ENCODE results near the gene CSRNP3. TPM values are rescaled to one million over a fixed set of nuclear protein-coding genes. Genes with fewer than 3 reads are reported as not detected.

The CSRNP3 gene
- total and polyA plus RNA-seq, 10 of the 15 experiments (the other 5 are each of a cell fraction or from before 2014, with no cell fraction given), result 0.03 to 5.2 (median 0.11) TPM; not detected in 1

- Histone ChIP-seq H3K27me3 (replicated peaks in 1 of 2; ENCODE audit: control insufficient read depth in 2 of 2, insufficient read depth in 2 of 2, low read length in 1 of 2) (no peaks in the 10 kb centered on the region), H3K4me1 (ENCODE audit: control insufficient read depth, insufficient read depth, low read length) (no peaks in the 10 kb centered on the region), H2AFZ (ENCODE audit: control insufficient read depth, low read depth, low read length) (no peak overlapping the region), H3K4me2 (ENCODE audit: control insufficient read depth, insufficient read depth) (no peak overlapping the region), H3K4me3 (no peak overlapping the region), H3K27ac (ENCODE audit: control insufficient read depth, insufficient read depth) (no peak overlapping the region), H3K9me3 (replicated peaks; ENCODE audit: control insufficient read depth, insufficient read depth, low read length) (no peaks in the 10 kb centered on the region), H3K79me2 (ENCODE audit: control insufficient read depth, insufficient read depth, low read length) (no peaks in the 10 kb centered on the region), H3K9ac (ENCODE audit: control insufficient read depth, insufficient read depth, low read length) (no peak overlapping the region), H3K36me3 (ENCODE audit: control insufficient read depth in 2 of 2, insufficient read depth in 2 of 2, low read length in 1 of 2) (no peaks in the 10 kb centered on the region), H4K20me1 (ENCODE audit: control insufficient read depth, insufficient read depth) (no peaks in the 10 kb centered on the region)
- intact Hi-C loops (cut with micrococcal nuclease; ENCODE audit: unreplicated experiment), result loop anchor here (5.0 to 10.0 kb wide), 2 partner anchors 210 to 313 kb away; no protein-coding TSS in a partner anchor
- FAIRE-seq (no peak), DNase-seq (ENCODE audit: low read depth, low spot score) (no peak), ATAC-seq (no peak)
- ChIA-PET CTCF (interaction anchor here (0.7 to 9.2 kb wide), 17 partner anchors 11 to 311 kb away, joined by 3 to 105 read pairs (median 9); partner anchors contain the start of gene CSRNP3), POLR2A (interaction anchor here (0.6 kb wide), 1 partner anchor 191 kb away, joined by 3 read pairs; no protein-coding TSS in a partner anchor), RAD21 (ENCODE audit: unreplicated experiment) (interaction anchor here (1.1 to 7.2 kb wide), 10 partner anchors 9 to 160 kb away, joined by 3 to 42 read pairs (median 8); no protein-coding TSS in a partner anchor), SMC1A (ENCODE audit: uncharacterized antibody, unreplicated experiment) (interaction anchor here (0.8 to 12.4 kb wide), 23 partner anchors 7 to 312 kb away, joined by 3 to 100 read pairs (median 9); no protein-coding TSS in a partner anchor)
- no peak for TF ChIP-seq PBX3 (IDR thresholded peaks at IDR 0.05; ENCODE audit: insufficient replicate concordance, low read depth, low read length)
- TF ChIP-seq JUNB (IDR thresholded peaks at IDR 0.05), result no peak
- no peak for TF ChIP-seq SKIL (IDR thresholded peaks at IDR 0.05; ENCODE audit: low read depth, poor library complexity, severe bottlenecking)
- TF ChIP-seq CBX3 (IDR thresholded peaks at IDR 0.05; ENCODE audit: borderline replicate concordance, low read depth), result no peak
- TF ChIP-seq ZNF217 (IDR thresholded peaks at IDR 0.05), result no peak
- no peak for TF ChIP-seq CBFB (IDR thresholded peaks at IDR 0.05; ENCODE audit: low read depth)
- no peak for TF ChIP-seq ZNF24 (IDR thresholded peaks at IDR 0.05)
- no peak for TF ChIP-seq ESRRA (IDR thresholded peaks at IDR 0.05; ENCODE audit: low read length)
- TF ChIP-seq ELK1 (IDR thresholded peaks at IDR 0.05; ENCODE audit: low read depth, low read length), result no peak
- TF ChIP-seq SMC3 (IDR thresholded peaks at IDR 0.05; ENCODE audit: borderline replicate concordance, low read length), result no peak
- TF ChIP-seq ZBTB33 (IDR thresholded peaks at IDR 0.05), result no peak
- TF ChIP-seq MYB (IDR thresholded peaks at IDR 0.05; ENCODE audit: borderline replicate concordance, low read depth, low read length), result no peak
- no peak for TF ChIP-seq BACH1 (IDR thresholded peaks at IDR 0.05; ENCODE audit: borderline replicate concordance)
- TF ChIP-seq ZNF622 (IDR thresholded peaks at IDR 0.05), result no peak
- TF ChIP-seq RFX5 (IDR thresholded peaks at IDR 0.05; ENCODE audit: low read depth, low read length), result no peak
- TF ChIP-seq IRF4 (IDR thresholded peaks at IDR 0.05; ENCODE audit: low read depth, low read length), result no peak
- TF ChIP-seq ZNF384 (IDR thresholded peaks at IDR 0.05; ENCODE audit: borderline replicate concordance, low read depth, low read length), result no peak
- no peak for TF ChIP-seq HSF1 (IDR thresholded peaks at IDR 0.05; ENCODE audit: low read depth, low read length)
- BruUV-seq (replicated peaks), result no TSS peak
- in situ Hi-C loops (cut with MboI), result no loop called here
Measured at GRCh38 chr2:165562233-165562632, 92.7 kb downstream of the CSRNP3 start.

Measured in GM12878 (cell line).